GM10266 (cell line): ENCODE measurements around the gene LRP1.

ENCODE experiments used
- DNase-seq: peaks from one replicate; pipeline ENCODE4 v3.0.0; 2012; ENCODE audit errors: extremely low spot score
- TF ChIP-seq, protein P1 (sequence below): IDR thresholded peaks from 2 replicates; pipeline ENCODE4 v1.5.1; 2012; ENCODE audit warnings: mild to moderate bottlenecking, low read depth; ENCODE audit not compliant: control insufficient read depth, insufficient read depth; ENCODE audit errors: missing control alignments

Gene LRP1

DNA sequence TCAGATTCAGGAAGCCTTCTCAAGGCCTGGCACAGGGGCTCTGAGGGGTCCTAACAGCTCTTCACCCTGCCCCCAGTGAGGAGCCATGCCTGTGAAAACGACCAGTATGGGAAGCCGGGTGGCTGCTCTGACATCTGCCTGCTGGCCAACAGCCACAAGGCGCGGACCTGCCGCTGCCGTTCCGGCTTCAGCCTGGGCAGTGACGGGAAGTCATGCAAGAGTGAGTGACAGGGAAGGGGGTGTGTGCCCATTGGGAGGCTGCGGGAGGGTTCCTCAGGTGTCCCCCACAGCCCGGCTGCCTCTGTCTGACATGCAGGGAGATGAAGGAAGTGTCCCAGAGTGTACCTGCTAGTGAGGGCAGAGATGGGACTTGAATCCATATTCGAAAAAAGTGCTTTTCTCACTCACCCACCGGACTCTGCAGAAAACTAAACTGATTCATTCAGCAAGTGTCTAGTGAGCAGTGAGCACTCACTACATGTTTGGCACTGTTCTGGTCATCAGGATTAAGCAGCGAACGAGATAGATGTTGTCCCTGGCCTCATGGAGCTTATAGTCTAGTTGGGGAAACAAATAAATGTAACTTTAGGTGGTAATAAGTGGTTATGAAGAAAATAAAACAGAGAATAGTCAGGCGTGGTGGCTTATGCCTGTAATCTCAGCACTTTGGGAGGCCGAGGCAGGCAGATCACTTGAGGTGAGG is 28.6 kb downstream of the LRP1 start:
- TF ChIP-seq, protein P1, sequence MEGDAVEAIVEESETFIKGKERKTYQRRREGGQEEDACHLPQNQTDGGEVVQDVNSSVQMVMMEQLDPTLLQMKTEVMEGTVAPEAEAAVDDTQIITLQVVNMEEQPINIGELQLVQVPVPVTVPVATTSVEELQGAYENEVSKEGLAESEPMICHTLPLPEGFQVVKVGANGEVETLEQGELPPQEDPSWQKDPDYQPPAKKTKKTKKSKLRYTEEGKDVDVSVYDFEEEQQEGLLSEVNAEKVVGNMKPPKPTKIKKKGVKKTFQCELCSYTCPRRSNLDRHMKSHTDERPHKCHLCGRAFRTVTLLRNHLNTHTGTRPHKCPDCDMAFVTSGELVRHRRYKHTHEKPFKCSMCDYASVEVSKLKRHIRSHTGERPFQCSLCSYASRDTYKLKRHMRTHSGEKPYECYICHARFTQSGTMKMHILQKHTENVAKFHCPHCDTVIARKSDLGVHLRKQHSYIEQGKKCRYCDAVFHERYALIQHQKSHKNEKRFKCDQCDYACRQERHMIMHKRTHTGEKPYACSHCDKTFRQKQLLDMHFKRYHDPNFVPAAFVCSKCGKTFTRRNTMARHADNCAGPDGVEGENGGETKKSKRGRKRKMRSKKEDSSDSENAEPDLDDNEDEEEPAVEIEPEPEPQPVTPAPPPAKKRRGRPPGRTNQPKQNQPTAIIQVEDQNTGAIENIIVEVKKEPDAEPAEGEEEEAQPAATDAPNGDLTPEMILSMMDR, result no peak
- DNase-seq, result no peak

DNA sequence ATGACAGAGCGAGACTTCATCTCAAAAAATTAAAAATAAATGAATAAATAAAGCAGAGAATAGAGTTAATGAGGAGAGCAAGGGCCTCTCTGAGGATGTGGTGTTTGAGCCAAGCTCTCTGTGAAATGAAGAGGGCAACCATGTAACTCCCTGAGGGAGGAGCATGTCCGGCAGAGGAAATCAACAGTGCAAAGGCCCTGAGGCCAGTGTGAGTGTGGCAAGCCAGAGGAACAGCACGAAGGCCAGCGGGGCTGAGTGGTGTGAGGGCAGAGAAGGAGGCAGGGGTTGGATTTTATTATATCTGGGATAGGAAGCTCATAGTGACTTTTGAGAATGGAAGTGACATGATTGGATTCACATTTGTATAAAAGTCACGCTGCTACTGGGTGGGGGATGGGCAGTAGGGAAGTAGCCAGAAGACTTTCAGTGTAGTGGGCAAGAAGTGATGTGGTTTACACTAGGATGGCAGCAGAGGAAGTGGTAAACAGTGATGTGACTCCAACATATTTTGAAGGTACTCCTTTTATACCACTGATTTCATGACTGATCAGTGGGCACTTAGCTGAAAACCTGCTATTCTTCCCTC is 29.4 kb downstream of the LRP1 start:
- TF ChIP-seq, protein P1, result no peak

DNA sequence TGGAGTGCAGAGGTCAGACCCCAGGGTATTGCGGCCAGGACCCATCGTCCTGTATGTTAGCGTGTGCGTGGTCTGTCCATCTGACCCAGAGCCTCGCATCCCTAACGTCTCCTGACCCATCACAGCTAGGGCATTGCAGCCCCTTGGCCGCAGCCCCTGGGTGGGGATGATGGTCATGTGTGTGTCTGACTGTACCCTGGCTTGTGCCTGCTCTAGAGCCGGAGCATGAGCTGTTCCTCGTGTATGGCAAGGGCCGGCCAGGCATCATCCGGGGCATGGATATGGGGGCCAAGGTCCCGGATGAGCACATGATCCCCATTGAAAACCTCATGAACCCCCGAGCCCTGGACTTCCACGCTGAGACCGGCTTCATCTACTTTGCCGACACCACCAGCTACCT is 29.9 kb downstream of the LRP1 start:
- TF ChIP-seq, protein P1, result no peak
- no peak for DNase-seq

More for the DNA sequence above, 29.4 kb downstream of the LRP1 start:
- DNase-seq, result no peak

DNA sequence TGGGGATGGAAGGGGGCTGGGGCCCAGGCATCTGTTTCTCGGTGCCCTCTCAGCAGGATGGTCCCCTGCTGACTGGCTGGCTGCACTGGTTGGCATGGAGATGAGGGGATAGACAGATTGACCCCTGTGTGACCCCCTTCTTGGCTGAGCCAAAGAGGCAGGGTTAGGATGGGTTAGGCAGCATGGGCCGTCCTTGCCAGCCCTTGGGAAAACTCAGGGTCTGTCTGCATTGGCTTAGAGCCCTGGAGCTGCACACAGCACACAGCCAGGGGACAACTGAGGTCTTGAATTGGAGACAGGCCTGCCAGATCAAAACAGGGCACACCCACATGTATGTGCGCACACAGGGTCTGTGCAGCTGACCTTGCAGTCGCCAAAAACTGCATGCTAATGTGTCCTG is 30.4 kb downstream of the LRP1 start:
- TF ChIP-seq, protein P1, result no peak
- DNase-seq, result no peak

DNA sequence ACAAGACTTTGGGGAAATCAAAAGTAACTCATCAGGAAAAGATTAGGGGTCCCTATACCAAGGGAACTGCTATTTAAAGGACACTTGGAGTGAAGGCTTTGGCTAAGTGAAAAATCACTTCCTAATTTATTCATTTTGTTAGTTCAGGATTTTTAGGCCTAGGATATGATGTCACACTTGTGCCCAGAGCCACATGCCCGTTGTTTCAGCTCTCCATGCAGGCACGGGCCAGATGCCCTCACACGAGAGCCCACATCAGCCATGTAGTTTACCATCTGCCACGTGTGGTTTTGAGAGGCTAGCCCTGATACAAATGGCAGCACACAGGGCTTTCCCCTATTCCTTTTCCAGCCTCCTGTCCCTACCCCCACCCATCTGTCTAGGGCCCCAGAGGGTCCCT is 31.0 kb downstream of the LRP1 start:
- no peak for DNase-seq
- TF ChIP-seq, protein P1, result no peak

DNA sequence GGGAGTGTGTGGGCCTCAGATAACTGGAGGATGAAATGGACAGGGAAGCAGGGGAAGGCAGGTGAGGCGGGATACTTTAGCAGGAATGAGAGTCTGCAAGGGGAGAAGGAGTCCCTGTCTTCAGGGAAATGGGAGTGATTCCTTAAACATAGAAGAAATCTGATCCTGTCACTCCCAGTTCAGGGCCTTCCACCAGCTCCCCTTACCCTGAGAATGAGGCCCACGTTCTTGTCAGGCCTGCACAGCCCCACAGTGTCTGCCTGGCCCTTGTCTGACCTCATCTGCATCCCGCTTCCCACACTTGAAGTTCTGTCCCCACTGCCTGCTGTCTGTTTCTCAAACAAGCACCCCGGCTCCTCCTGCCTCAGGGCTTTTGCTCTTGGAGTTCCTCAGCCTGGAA is 31.8 kb downstream of the LRP1 start:
- DNase-seq, result no peak
- TF ChIP-seq, protein P1, result no peak

DNA sequence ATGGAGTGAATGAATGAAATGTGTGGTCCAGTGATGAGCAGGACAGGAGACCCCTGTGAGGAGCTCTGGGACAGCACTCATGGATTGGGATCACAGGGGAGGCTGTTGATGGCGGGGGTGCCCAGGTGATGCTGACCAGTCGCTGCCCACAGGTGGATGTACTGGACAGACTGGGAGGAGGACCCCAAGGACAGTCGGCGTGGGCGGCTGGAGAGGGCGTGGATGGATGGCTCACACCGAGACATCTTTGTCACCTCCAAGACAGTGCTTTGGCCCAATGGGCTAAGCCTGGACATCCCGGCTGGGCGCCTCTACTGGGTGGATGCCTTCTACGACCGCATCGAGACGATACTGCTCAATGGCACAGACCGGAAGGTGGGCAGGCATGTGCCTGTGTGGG is 32.5 kb downstream of the LRP1 start:
- no peak for DNase-seq
- TF ChIP-seq, protein P1, result no peak
